Gastrocnemius medialis (tissue), 4 donors: ENCODE data around the gene DOCK4. TPM values are rescaled to one million over a fixed set of nuclear protein-coding genes. Genes with fewer than 3 reads are reported as not detected.
A peak's percentile ranks its signal among the peaks of the same experiment; 100 is the strongest.

Experiments used
- ATAC-seq, 2 donors: fragments of 150-250 bp; one replicate each; pipeline ENCODE4 v1.9.1; 2016
- DNase-seq, 2 donors: peaks; one replicate each; pipeline ENCODE4 v3.0.0-alpha.2; 2019
- H3K27ac ChIP-seq, 4 donors: fragments of 200-600 bp; sonication (generic); 1 replicate in 1 of 4; 2 replicates in 3 of 4; pipeline ENCODE4 v1.5.1; 2016 to 2018; ENCODE audit warnings: mild to moderate bottlenecking in 2 of 4, moderate library complexity in 1 of 4
- H3K27me3 ChIP-seq, 3 donors: fragments of 200-600 bp; sonication (generic) in 2 of 3; 1 replicate in 1 of 3; 2 replicates in 2 of 3; pipeline versions ENCODE4 v1.5.1 to v1.6.0; 2016 to 2019; ENCODE audit warnings: mild to moderate bottlenecking in 1 of 3, moderate library complexity in 1 of 3
- H3K36me3 ChIP-seq, 2 donors: fragments of 200-600 bp; sonication (generic) in 1 of 2; one replicate each; pipeline ENCODE4 v1.5.1; 2017 to 2018
- H3K4me1 ChIP-seq, 2 donors: fragments of 200-600 bp; sonication (generic) in 1 of 2; one replicate each; pipeline ENCODE4 v1.5.1; 2016 to 2017; ENCODE audit warnings: mild to moderate bottlenecking in 2 of 2
- H3K4me3 ChIP-seq, 4 donors: fragments of 200-600 bp; sonication (generic) in 3 of 4; 1 replicate in 1 of 4; 2 replicates in 3 of 4; pipeline ENCODE4 v1.5.1; 2016 to 2019; ENCODE audit warnings: mild to moderate bottlenecking in 2 of 4
- H3K9me3 ChIP-seq, 3 donors: fragments of 200-600 bp; sonication (generic) in 2 of 3; 1 replicate in 1 of 3; 2 replicates in 2 of 3; pipeline ENCODE4 v1.5.1; 2016 to 2019
- POLR2A ChIP-seq, 2 donors: fragments of 450-650 bp; IDR thresholded peaks; one replicate each; pipeline ENCODE4 v1.6.1; 2017; ENCODE audit warnings: antibody characterized with exemption in 2 of 2, mild to moderate bottlenecking in 2 of 2, moderate library complexity in 2 of 2
- in situ Hi-C, 4 donors: fragments of 200-750 bp; cut with MboI; loops; one replicate each; pipeline versions ENCODE4 v1.15.0 to v1.8.0; 2017; ENCODE audit warnings: low sequenced_read_pairs in 4 of 4
- intact Hi-C: fragments of 100-400 bp; cut with DNase I; formaldehyde crosslinking; loops from one replicate; pipeline ENCODE4 v1.15.1; 2023; ENCODE audit warnings: low total_unique reads
- total RNA-seq, 4 donors: library from RNA; depleted of rRNA; stranded (reverse); fragments of >200 nt; gene quantifications; one replicate each; pipeline versions ENCODE4 v1.1.0 to v1.2.3, GENCODE V29; 2016
- TF ChIP-seq, protein P1 (sequence below), 5 experiments: fragments of 450-650 bp in 3 of 5; fragments of 200-600 bp in 2 of 5; sonication (generic) in 2 of 5; IDR thresholded peaks in 4 of 5; conservative IDR thresholded peaks in 1 of 5; 1 replicate in 4 of 5; 2 replicates in 1 of 5; pipeline ENCODE4 v1.5.1; 2016 to 2019; ENCODE audit warnings: antibody characterized with exemption in 5 of 5, mild to moderate bottlenecking in 3 of 5, moderate library complexity in 3 of 5

Gene DOCK4
- total RNA-seq, 4 donors from 2014 or later = 8.7 to 12.0 (median 10.2) TPM

DNA sequence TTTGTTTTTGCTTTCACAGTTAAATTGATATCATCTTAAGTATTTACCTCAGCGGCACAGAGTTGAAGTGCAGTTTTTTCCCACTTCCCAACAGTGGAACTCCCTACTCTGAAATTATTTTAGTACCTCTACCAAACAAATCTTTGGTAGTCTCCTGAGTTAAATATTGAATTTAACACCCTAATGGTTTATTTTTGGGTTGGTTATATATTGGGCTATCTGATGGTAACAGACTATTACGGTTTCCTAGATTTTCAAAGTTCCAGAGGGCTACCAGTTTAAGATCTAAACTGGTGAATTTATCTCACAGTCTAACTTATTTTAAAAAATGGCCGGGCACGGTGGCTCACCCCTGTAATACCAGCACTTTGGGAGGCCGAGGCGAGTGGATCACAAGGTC is 1.6 kb upstream of the DOCK4 start:
- H3K36me3 ChIP-seq = no peaks in the 10 kb centered on the region
- intact Hi-C loops = loop anchor here (5.0 kb wide), 2 partner anchors 185 to 275 kb away; partner anchors contain the start of gene LSMEM1
- no peak for DNase-seq
- no peak overlapping the region for H3K27ac ChIP-seq
- no peak for TF ChIP-seq POLR2A (IDR thresholded peaks at IDR 0.05)
- TF ChIP-seq, protein P1, sequence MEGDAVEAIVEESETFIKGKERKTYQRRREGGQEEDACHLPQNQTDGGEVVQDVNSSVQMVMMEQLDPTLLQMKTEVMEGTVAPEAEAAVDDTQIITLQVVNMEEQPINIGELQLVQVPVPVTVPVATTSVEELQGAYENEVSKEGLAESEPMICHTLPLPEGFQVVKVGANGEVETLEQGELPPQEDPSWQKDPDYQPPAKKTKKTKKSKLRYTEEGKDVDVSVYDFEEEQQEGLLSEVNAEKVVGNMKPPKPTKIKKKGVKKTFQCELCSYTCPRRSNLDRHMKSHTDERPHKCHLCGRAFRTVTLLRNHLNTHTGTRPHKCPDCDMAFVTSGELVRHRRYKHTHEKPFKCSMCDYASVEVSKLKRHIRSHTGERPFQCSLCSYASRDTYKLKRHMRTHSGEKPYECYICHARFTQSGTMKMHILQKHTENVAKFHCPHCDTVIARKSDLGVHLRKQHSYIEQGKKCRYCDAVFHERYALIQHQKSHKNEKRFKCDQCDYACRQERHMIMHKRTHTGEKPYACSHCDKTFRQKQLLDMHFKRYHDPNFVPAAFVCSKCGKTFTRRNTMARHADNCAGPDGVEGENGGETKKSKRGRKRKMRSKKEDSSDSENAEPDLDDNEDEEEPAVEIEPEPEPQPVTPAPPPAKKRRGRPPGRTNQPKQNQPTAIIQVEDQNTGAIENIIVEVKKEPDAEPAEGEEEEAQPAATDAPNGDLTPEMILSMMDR (IDR thresholded peaks at IDR 0.05 in 4 of 5, conservative IDR thresholded peaks at IDR 0.05 in 1 of 5) = no peak
- no peaks in the 10 kb centered on the region for H3K9me3 ChIP-seq
- in situ Hi-C loops = loop anchor here in 2 of 4 donors (10.0 to 25.0 kb wide), 3 partner anchors 247 to 645 kb away; partner anchors contain the start of genes IFRD1 (in 1 of the 2), IMMP2L (in 1 of the 2) and LSMEM1 (in 1 of the 2)
- H3K4me3 ChIP-seq = peak overlapping the region in 1 of 4 donors; percentile 5
- no peak for ATAC-seq
- H3K27me3 ChIP-seq = no peaks in the 10 kb centered on the region
- peaks cover 29 to 36% of the 10 kb centered on the region in 2 donors for H3K4me1 ChIP-seq

DNA sequence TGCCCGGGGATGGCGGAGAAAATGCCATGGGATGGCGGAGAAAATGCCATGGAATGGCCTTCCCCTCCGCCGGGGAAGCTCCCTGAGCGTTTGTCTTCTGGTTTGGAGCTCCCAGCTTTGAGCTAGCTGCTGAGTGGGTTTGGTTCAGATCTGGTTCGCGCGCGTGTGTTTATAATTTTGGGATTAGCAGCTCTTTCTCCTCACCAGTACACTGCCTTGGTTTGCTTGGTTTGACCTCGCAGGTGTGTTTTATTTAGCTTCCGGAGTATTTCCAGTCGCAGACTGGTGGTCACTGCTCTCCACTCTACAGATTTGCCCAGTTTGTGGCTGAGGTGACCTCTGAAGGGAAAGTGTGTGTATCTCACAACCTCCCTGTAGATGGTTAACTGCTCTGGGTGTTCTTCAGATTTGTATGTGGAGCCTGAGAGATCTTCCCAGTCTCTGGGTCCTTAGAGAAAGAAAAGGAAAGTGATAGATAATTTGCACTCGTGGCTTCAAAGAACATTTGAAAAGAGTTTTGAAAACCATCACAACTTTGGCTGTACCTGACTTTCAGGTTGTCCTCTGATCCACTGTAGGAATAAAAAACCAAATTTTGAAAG is 893 bp upstream of the DOCK4 start:
- TF ChIP-seq, protein P1 (IDR thresholded peaks at IDR 0.05 in 4 of 5, conservative IDR thresholded peaks at IDR 0.05 in 1 of 5) = no peak
- TF ChIP-seq POLR2A (IDR thresholded peaks at IDR 0.05) = no peak
- in situ Hi-C loops (loop anchor here in 2 of 4 donors (10.0 to 25.0 kb wide), 3 partner anchors 248 to 645 kb away; partner anchors contain the start of genes IFRD1 (in 1 of the 2), IMMP2L (in 1 of the 2) and LSMEM1 (in 1 of the 2)), intact Hi-C loops (loop anchor here (1.0 to 5.0 kb wide), 5 partner anchors 185 to 733 kb away; partner anchors contain the start of genes IFRD1, LSMEM1 and TMEM168)
- no peaks in the 10 kb centered on the region for H3K36me3 ChIP-seq
- H3K4me1 ChIP-seq = peaks cover 32 to 43% of the 10 kb centered on the region in 2 donors
- peak overlapping the region; percentile 84 to 96 (median 86) for H3K4me3 ChIP-seq
- H3K27ac ChIP-seq = peak overlapping the region; percentile 84 to 91 (median 87)
- H3K27me3 ChIP-seq = no peaks in the 10 kb centered on the region
- H3K9me3 ChIP-seq = no peaks in the 10 kb centered on the region
- peak; percentile 3 to 13 for ATAC-seq
- DNase-seq = no peak

DNA sequence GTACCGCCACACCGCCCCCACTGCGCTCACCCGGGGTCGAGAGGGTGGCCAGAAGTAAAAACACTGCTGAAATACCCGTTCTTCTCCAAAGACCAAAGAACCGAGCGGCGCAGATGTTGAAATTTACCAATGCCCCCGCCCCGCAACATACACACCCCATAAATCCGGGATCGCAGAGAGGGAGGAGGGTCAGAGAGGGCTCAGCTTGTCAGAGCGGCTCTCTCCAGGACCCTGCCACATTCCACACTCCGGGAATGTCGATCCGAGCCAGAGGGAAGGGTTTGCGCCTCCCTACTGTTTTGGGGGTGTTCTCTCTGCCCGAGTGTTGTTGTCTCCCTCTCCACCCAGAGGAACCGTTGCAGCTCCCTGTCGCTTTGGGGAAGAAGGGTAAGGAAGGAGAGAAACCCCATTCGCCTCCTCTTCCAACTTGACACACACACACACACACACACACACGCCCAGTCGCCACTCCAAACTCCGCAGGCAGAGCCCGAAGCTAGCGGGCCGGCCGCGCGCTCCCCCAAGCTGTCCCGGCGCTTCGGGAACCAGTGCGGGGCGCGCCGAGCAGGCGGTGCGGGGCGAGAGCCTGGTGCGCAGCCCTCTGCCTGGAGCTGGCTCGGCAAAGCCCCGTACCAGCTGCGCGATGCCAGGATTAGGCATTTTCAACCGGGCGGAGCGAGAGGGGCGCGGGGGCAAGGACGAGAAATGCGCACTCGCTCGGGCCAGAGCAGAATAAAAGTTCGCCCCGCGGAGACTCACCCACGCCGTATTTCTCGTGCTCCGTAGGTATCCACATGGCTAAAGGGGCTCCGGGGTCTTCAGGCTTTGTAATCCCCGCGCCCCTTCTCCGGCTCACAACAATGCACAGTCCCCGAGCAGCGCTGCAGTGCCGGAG is 609 bp downstream of the DOCK4 start:
- Histone ChIP-seq H3K4me3 (peak overlapping the region; percentile 84 to 96 (median 88)), H3K36me3 (no peaks in the 10 kb centered on the region), H3K9me3 (no peaks in the 10 kb centered on the region), H3K27me3 (no peaks in the 10 kb centered on the region), H3K27ac (peak overlapping the region; percentile 76 to 91 (median 86)), H3K4me1 (peaks cover 20 to 38% of the 10 kb centered on the region in 2 donors)
- intact Hi-C loops (loop anchor here (1.0 to 5.0 kb wide), 6 partner anchors 75 to 735 kb away; partner anchors contain the start of genes IFRD1, LSMEM1 and TMEM168), in situ Hi-C loops (loop anchor here in 2 of 4 donors (10.0 to 25.0 kb wide), 3 partner anchors 249 to 643 kb away; partner anchors contain the start of genes IFRD1 (in 1 of the 2), IMMP2L (in 1 of the 2) and LSMEM1 (in 1 of the 2))
- DNase-seq = peak; percentile 37 to 51
- TF ChIP-seq, protein P1 (IDR thresholded peaks at IDR 0.05 in 4 of 5, conservative IDR thresholded peaks at IDR 0.05 in 1 of 5) = no peak
- TF ChIP-seq POLR2A (IDR thresholded peaks at IDR 0.05) = no peak
- peak; percentile 41 to 44 for ATAC-seq
